Prostate gland (tissue), 2 donors: ENCODE measurements around the gene MT1G.
"Not testable (repeated sequence)": the region's sequence is repeated elsewhere in the genome, so short reads cannot be mapped to it uniquely, and the experiment has no call there.

Source experiments
- POLR2AphosphoS5 ChIP-seq: sonication (generic); formaldehyde crosslinking; IDR thresholded peaks from one replicate; pipeline ENCODE4 v1.6.1; 2017; ENCODE audit warnings: antibody characterized with exemption
- TF ChIP-seq, protein P1 (sequence below), 4 experiments: fragments of 200-600 bp in 2 of 4; fragments of 450-650 bp in 2 of 4; sonication (generic) in 2 of 4; IDR thresholded peaks; 1 replicate in 3 of 4; 2 replicates in 1 of 4; pipeline ENCODE4 v1.5.1; 2016 to 2019; ENCODE audit warnings: antibody characterized with exemption in 4 of 4, mild to moderate bottlenecking in 2 of 4, moderate library complexity in 2 of 4

DNA sequence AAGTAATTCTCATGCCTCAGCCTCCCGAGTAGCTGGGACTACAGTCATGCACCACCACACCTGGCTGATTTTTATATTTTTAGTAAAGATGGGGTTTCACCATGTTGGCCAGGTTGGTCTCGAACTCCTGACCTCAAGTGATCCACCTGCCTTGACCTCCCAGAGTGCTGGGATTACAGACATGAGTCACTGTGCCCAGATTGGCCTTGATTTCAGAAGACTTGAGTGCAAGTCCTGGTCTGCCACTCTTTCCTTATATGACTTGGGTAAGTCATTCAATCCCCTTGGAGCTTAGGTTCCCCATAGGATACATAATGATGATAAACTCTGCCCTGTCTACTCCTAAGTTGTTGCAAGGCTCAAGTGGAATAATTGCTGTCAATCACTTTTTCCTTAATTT is 49.7 kb upstream of the MT1G start:
- TF ChIP-seq, protein P1, sequence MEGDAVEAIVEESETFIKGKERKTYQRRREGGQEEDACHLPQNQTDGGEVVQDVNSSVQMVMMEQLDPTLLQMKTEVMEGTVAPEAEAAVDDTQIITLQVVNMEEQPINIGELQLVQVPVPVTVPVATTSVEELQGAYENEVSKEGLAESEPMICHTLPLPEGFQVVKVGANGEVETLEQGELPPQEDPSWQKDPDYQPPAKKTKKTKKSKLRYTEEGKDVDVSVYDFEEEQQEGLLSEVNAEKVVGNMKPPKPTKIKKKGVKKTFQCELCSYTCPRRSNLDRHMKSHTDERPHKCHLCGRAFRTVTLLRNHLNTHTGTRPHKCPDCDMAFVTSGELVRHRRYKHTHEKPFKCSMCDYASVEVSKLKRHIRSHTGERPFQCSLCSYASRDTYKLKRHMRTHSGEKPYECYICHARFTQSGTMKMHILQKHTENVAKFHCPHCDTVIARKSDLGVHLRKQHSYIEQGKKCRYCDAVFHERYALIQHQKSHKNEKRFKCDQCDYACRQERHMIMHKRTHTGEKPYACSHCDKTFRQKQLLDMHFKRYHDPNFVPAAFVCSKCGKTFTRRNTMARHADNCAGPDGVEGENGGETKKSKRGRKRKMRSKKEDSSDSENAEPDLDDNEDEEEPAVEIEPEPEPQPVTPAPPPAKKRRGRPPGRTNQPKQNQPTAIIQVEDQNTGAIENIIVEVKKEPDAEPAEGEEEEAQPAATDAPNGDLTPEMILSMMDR (IDR thresholded peaks at IDR 0.05): not testable (repeated sequence)
- TF ChIP-seq POLR2AphosphoS5: not testable (repeated sequence)
